ENCODE measurements around the gene PLAGL1.
"Not testable (repeated sequence)": the region's sequence is repeated elsewhere in the genome, so short reads cannot be mapped to it uniquely, and the experiment has no call there.

Gene PLAGL1, protein sequence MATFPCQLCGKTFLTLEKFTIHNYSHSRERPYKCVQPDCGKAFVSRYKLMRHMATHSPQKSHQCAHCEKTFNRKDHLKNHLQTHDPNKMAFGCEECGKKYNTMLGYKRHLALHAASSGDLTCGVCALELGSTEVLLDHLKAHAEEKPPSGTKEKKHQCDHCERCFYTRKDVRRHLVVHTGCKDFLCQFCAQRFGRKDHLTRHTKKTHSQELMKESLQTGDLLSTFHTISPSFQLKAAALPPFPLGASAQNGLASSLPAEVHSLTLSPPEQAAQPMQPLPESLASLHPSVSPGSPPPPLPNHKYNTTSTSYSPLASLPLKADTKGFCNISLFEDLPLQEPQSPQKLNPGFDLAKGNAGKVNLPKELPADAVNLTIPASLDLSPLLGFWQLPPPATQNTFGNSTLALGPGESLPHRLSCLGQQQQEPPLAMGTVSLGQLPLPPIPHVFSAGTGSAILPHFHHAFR

DNA sequence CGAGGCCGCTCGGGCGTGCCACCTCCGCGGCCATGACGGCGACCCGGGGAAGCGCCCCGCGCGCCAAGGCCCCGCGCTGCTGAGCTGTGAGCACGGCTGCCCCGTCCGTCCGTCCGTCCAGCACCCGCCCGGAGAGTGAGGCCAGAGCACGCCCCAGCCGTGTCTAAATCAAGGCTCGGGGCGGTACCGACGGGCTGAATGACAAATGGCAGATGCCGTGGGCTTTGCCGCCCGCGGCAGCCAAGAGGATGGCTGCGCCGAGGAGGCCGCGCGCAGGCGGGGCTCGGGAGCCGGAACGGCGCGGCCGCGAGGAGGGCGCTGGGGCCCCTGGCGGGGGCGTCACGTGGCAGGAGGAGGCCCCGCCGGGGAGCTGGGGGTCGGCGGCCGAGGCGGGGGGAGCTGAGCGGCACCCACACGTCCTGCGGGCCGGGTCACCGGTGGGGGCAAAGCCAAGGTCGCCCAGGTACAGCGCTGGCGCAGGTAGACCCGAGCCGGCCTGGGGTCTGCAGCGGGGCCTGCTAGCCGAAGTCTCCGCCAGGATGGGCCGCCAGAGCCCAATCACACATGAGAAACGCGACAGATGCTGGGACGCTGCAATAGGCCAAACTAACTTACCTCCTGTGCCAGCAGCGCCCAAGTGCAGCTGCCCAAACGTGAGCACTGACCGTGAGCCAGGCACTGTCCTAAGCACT is at the start of gene PLAGL1:
Gene PLAGL1, minus strand, starts transcription at position 140 of the 692 bp plus-strand sequence. CDS start 60,123 bp downstream, outside the sequence.
- DNase-seq = peak; percentile 10 to 14

DNA sequence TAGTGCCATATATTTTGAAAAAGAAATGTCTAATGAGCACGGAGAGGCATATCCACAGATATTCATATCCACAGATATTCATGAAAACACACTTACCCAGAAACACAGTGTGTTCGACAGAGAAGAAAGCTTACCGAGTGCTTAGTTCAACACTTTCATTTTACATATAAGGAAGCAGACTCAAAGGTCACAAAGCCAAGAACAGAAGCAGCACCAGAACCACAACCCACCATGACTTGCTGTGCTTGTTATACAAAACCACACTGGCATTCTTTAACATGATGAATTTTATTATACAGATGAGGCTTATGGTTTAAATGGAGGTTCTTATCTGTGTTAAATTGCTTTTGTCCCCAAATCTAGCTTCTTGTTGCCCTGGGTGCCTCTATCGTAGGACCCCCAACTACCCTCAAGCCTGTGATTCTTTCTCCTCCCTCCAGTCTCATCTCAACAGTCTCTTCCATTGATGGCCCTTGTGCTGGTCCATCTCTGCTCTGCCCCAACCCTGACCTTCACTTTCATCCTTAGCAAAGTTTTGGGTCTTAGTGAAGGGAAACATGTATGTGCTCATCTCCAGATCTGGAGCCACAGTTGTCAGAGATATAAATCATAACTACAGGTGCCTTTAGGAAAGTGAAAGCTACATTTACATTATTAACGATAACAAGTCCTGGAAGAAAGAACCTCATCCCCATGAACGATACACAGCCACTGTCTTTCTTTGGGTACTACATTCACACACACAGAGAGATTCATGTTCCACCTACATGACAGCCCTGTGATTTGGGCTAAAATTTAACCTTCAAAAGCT is 47.3 kb upstream of the PLAGL1 start:
- peak; percentile 43 to 73 for DNase-seq

- peak in 1 of 2 donors; percentile 14 for DNase-seq
Observed at GRCh38 chr6:144053601-144054000, 45.5 kb upstream of the PLAGL1 start.

- no peak for DNase-seq
Observed at GRCh38 chr6:144052488-144052887, 44.4 kb upstream of the PLAGL1 start.

DNA sequence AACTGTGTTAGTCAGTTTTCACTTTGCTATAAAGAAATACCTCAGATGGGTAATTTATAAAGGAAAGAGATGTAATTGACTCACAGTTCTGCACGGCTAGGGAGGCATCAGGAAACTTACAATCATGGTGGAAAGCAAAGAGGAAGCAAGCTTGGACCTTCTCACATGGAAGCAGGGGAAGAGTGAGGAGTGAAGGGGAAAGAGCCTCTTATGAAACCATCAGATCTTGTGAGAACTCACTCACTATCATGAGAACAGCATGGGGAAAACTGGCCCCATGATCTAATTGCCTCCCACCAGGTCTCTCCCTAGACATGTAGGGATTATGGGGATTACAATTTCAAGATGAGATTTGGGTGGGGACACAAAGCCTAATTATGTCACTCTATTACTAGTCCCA is 41.3 kb upstream of the PLAGL1 start:
- no peak for DNase-seq

DNA sequence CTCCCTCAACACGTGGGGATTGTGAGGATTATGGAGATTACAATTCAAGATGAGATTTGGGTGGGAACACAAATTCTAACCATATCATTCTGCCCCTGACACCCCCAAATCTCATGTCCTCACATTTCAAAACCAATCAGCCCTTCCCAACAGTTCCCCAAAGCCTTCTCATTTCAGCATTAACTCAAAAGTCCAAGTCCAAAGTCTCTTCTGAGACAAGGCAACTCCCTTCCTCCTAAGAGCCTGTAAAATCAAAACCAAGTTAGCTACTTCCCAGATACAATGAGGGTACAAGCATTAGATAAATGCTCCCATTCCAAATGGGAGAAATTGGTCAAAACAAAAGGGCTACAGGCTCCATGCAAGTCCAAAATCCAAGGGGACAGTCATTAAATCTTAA is 39.6 kb upstream of the PLAGL1 start:
- no peak for DNase-seq

GRCh38 chr6:144046672-144047071 is 38.6 kb upstream of the PLAGL1 start:
- not testable (repeated sequence) for DNase-seq

- DNase-seq = not testable (repeated sequence)
Observed at GRCh38 chr6:144044989-144045388, 36.9 kb upstream of the PLAGL1 start.

- DNase-seq = no peak
Observed at GRCh38 chr6:144036835-144037195, 28.8 kb upstream of the PLAGL1 start.

- DNase-seq = no peak
Observed at GRCh38 chr6:144036064-144036834, 28.2 kb upstream of the PLAGL1 start.

DNA sequence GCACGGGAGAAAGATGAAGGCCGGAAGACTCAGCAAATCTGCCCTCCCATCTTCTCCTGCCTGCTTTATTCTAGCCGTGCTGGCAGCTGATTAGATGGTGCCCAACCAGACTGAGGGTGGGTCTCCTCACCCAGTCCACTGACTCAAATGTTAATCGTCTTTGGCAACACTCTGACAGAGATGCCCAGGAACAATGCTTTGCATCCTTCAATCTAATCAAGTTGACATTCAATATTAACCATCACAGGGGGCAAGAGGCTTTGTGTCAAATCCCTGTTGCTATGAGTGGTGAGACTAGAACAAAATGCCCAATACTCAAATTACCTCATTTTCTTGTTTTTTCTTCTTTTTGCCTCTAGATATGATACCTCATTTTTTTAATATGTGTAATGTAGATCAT is 27.4 kb upstream of the PLAGL1 start:
- no peak for DNase-seq

GRCh38 chr6:144033816-144034735 is 26.0 kb upstream of the PLAGL1 start:
- DNase-seq = no peak

GRCh38 chr6:144029452-144029851 is 21.4 kb upstream of the PLAGL1 start:
- DNase-seq = no peak

DNA sequence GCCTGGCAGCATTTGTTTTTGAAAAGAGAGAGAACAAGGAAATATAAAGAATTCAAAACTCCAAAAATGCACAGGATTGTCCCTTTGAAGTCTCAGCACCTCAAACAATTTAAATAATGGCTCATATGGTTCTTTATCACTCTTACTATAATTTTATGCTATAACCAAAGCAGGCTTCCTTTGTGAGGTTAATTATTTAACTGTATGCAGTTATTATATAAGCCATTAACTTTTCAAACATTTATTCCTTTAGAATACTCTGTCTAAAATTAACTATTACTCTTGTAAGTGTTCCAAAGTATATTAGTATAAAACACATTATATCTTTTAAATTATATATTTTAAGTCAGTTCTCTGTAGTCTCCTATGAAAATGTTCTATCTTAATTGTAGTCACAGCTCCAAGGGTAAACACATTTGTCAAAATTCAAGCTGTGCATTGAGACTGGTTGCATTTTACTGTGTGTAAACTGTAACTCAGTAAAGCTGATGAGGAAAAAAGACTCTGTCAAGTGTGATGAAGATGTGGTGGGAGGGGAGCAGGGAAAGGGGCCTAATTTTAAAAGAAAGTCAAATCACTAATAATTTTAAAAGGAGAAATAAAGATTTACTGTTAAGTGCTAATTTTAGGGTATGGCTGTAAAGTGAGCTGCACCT is 20.0 kb upstream of the PLAGL1 start:
- DNase-seq = no peak

DNA sequence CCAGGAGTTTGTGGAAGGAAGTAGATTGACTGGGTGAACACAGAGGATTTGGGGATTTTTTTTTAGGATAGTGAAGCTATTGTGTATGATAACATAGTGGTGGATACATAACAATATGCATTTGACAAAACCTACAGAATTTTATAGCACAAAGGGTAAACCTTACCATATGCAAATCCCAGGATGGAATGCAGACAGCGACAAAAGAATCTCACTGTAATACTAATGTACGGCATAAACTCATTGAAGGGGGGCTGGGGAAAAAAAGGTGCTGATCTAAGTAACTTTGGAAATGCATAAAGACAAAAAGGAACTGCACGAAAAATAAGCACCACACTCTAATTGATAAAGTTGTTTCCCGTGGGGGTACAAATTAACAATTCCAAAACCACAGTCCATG is 15.2 kb upstream of the PLAGL1 start:
- DNase-seq = no peak

DNA sequence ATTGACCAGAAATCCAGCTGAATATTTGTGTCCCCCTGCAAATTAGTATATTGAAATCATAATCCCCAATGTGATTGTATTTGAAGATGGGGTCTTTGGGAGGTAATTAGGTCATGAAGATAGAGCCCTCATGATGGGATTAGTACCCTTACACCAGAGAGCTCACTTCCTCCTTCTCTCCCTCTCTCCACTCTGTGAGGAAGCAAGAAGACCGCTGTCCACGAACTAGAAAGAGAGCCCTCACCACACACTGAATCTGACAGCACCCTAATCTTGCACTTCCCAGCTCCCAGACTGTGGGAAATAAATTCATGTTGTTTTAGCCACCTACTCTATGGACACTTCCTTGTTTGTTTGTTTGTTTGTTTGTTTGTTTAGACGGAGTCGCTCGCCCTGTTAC is 11.9 kb upstream of the PLAGL1 start:
- no peak for DNase-seq

GRCh38 chr6:144017166-144018094 is 9.4 kb upstream of the PLAGL1 start:
- no peak for DNase-seq

- DNase-seq = peak; percentile 62 to 67
Observed at GRCh38 chr6:144013486-144013909, 5.4 kb upstream of the PLAGL1 start.

- no peak for DNase-seq
Observed at GRCh38 chr6:144012534-144012933, 4.5 kb upstream of the PLAGL1 start.

DNA sequence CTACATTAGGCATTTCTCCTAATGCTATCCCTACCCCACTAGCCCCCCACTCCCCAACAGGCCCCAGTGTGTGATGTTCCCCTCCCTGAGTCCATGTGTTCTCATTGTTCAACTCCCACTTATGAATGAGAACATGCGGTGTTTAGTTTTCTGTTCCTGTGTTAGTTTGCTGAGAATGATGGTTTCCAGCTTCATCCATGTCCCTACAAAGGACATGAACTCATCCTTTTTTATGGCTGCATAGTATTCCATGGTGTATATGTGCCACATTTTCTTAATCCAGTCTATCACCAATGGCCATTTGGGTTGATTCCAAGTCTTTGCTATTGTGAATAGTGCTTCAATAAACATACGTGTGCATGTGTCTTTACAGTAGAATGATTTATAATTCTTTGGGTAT is 1.6 kb upstream of the PLAGL1 start:
- not testable (repeated sequence) for DNase-seq

Measured in CD4-positive, alpha-beta T cell treated with Interleukin-4 for 1 hour (primary cell).